CD4-positive, alpha-beta T cell treated with Interleukin-4 for 1 hour (primary cell): ENCODE data around the gene SART3.
A peak's percentile ranks its signal among the peaks of the same experiment; 100 is the strongest.
"Not testable (repeated sequence)": the region's sequence is repeated elsewhere in the genome, so short reads cannot be mapped to it uniquely, and the experiment has no call there.

Experiments used
- DNase-seq, 2 donors: peaks; one replicate each; pipeline ENCODE4 v3.0.0-alpha.2; 2020 to 2022

The SART3 gene

GRCh38 chr12:108561852-108562347 is 927 bp upstream of the SART3 start:
- no peak for DNase-seq

- no peak for DNase-seq
These were observed 652 bp downstream of the SART3 start for GRCh38 chr12:108560321-108560721.

- DNase-seq: no peak
These were observed 1.2 kb downstream of the SART3 start for GRCh38 chr12:108559748-108560147.

- no peak for DNase-seq
These were observed 1.8 kb downstream of the SART3 start for GRCh38 chr12:108559007-108559655.

- not testable (repeated sequence) for DNase-seq
These were observed 5.6 kb downstream of the SART3 start for GRCh38 chr12:108555383-108555782.

GRCh38 chr12:108553799-108554198 is 7.2 kb downstream of the SART3 start:
- DNase-seq: no peak

GRCh38 chr12:108551535-108551934 is 9.4 kb downstream of the SART3 start:
- DNase-seq: no peak

GRCh38 chr12:108548954-108549521 is 11.9 kb downstream of the SART3 start:
- DNase-seq: no peak

- DNase-seq: no peak
These were observed 13.3 kb downstream of the SART3 start for GRCh38 chr12:108547686-108548085.

- DNase-seq: no peak
These were observed 17.3 kb downstream of the SART3 start for GRCh38 chr12:108543652-108544051.

- no peak for DNase-seq
These were observed 18.7 kb downstream of the SART3 start for GRCh38 chr12:108542320-108542719.

- no peak for DNase-seq
These were observed 22.3 kb downstream of the SART3 start for GRCh38 chr12:108538616-108539195.

- no peak for DNase-seq
These were observed 22.8 kb downstream of the SART3 start for GRCh38 chr12:108538146-108538545.

GRCh38 chr12:108531929-108532848 is 28.8 kb downstream of the SART3 start:
- DNase-seq: no peak

GRCh38 chr12:108530161-108530560 is 30.8 kb downstream of the SART3 start:
- no peak for DNase-seq

GRCh38 chr12:108527166-108527496 is 33.8 kb downstream of the SART3 start:
- DNase-seq: no peak

- no peak for DNase-seq
These were observed 34.3 kb downstream of the SART3 start for GRCh38 chr12:108526482-108527165.

GRCh38 chr12:108525681-108526080 is 35.3 kb downstream of the SART3 start:
- DNase-seq: no peak

GRCh38 chr12:108523365-108523764 is 37.6 kb downstream of the SART3 start:
- DNase-seq: no peak

- DNase-seq: peak in 1 of 2 donors; percentile 3
These were observed 41.4 kb downstream of the SART3 start for GRCh38 chr12:108519558-108519957.

GRCh38 chr12:108518716-108519496 is 42.1 kb downstream of the SART3 start:
- no peak for DNase-seq
